Panc1 (cell line): ENCODE measurements around the gene UNC5CL. TPM values are rescaled to one million over a fixed set of nuclear protein-coding genes. Genes with fewer than 3 reads are reported as not detected.

Source experiments
- ATAC-seq: fragments of 200-7000 bp; cut with Tn5 transposase; 2 replicates; pipeline ENCODE4 v1.9.1; 2020; ENCODE audit warnings: mild to moderate bottlenecking, moderate library complexity
- BruUV-seq: library from RNA; stranded (reverse); fragments of 400-500 nt; replicated peaks from 2 replicates; lab custom pipeline; 2021; lab: Mats Ljungman, UMichigan
- CTCF ChIA-PET: fragments of 300-600 bp; sonication (Branson Sonifier 250); formaldehyde crosslinking; loops from one replicate; lab custom pipeline; 2022; ENCODE audit warnings: antibody characterized with exemption; lab: Charles Lee
- POLR2A ChIA-PET: fragments of 300-600 bp; sonication (Branson Sonifier 250); formaldehyde crosslinking; loops from one replicate; lab custom pipeline; 2022; ENCODE audit warnings: antibody characterized with exemption; lab: Charles Lee
- DNase-seq: peaks from one replicate; pipeline ENCODE4 v3.0.0-alpha.2; 2010; ENCODE audit warnings: low read depth, low spot score
- H3K27ac ChIP-seq: 2 replicates; pipeline ENCODE4 v1.5.1; 2011; ENCODE audit warnings: mild to moderate bottlenecking, low read length, inconsistent platforms
- H3K27me3 ChIP-seq: fragments of 200-500 bp; sonication (Bioruptor generic); 2 replicates; pipeline ENCODE4 v1.6.0; 2014; ENCODE audit warnings: low read length, inconsistent platforms; ENCODE audit not compliant: control insufficient read depth, insufficient read depth
- H3K36me3 ChIP-seq: fragments of 200-500 bp; sonication (Bioruptor generic); 2 replicates; pipeline ENCODE4 v1.5.1; 2014; ENCODE audit warnings: inconsistent platforms, mild to moderate bottlenecking, low read length, moderate library complexity; ENCODE audit not compliant: control insufficient read depth, insufficient read depth
- H3K4me1 ChIP-seq: 2 replicates; pipeline ENCODE4 v1.5.1; 2011; ENCODE audit warnings: inconsistent platforms, mild to moderate bottlenecking, low read length, moderate library complexity; ENCODE audit not compliant: control insufficient read depth, insufficient read depth
- H3K4me3 ChIP-seq, 2 experiments: 2 replicates each; pipeline ENCODE4 v1.5.1; 2011 to 2012; ENCODE audit warnings: low read depth in 2 of 2, low read length in 2 of 2, mild to moderate bottlenecking in 2 of 2, inconsistent platforms in 1 of 2, moderate library complexity in 1 of 2
- H3K9me3 ChIP-seq: fragments of 200-500 bp; sonication (Bioruptor generic); 2 replicates; pipeline ENCODE4 v1.5.1; 2014; ENCODE audit warnings: low read depth, mild to moderate bottlenecking, inconsistent platforms, low read length, moderate library complexity; ENCODE audit not compliant: control insufficient read depth, insufficient read depth
- POLR2AphosphoS5 ChIP-seq: IDR thresholded peaks from 2 replicates; pipeline ENCODE4 v1.6.1; 2012; ENCODE audit warnings: mild to moderate bottlenecking, low read depth, low read length, moderate library complexity
- REST ChIP-seq, 2 experiments: IDR thresholded peaks; 2 replicates each; pipeline ENCODE4 v1.6.1; 2011 to 2012; ENCODE audit warnings: low read depth in 2 of 2, control low read depth in 1 of 2, low read length in 1 of 2, mild to moderate bottlenecking in 1 of 2, moderate library complexity in 1 of 2; ENCODE audit not compliant: insufficient read depth in 1 of 2
- SIN3A ChIP-seq: IDR thresholded peaks from 2 replicates; pipeline ENCODE4 v1.6.1; 2012; ENCODE audit warnings: low read depth, mild to moderate bottlenecking, low read length, moderate library complexity, borderline replicate concordance; ENCODE audit not compliant: insufficient read depth
- TCF7L2 ChIP-seq: IDR thresholded peaks from 2 replicates; pipeline ENCODE4 v1.6.1; 2011; ENCODE audit warnings: mild to moderate bottlenecking, low read depth, low read length, inconsistent platforms
- in situ Hi-C: cut with HindIII; loops from 2 replicates; pipeline ENCODE4 v1.10.0; 2016; ENCODE audit warnings: low sequenced_read_pairs, low pct_unique_long_range_greater_than_20kb
- intact Hi-C: fragments of 100-400 bp; cut with micrococcal nuclease; formaldehyde crosslinking; loops from one replicate; pipeline ENCODE4 v1.10.0; 2022; ENCODE audit not compliant: unreplicated experiment
- total RNA-seq: library from RNA; stranded (reverse); gene quantifications from one replicate; pipeline ENCODE4 v1.2.1, GENCODE V29; 2021; ENCODE audit not compliant: unreplicated experiment
- TF ChIP-seq, protein P1 (sequence below): fragments of 450-650 bp; IDR thresholded peaks from 2 replicates; pipeline ENCODE4 v1.5.1; 2017; ENCODE audit warnings: mild to moderate bottlenecking

Gene UNC5CL
- total RNA-seq, 1 experiment from 2014 or later, result 0.36 TPM

DNA sequence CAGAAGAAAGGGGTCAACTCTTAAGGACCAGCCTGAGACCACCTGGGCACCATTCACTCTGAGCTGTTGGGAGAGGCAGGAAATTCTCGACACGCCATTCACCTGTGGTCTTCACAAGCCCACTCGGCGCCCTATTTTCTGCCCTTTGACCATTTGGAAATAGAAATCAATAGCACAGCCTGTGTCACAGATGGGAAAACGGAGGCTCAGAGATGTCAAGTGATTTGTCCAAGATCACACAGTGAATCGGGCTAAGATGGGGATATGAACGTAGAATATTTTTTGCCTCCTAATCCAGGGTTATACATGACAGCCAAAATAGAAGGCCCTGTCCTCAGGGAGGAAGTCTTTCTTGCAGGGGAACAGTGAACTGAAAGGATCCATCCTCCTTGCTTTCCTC, 10.9 kb upstream of the UNC5CL start:
- 0 out of 2 replicates have a peak, but pooled peaks cover 2% of the 10 kb centered on the region for H3K4me1 ChIP-seq
- POLR2A ChIA-PET, result no interaction called here
- intact Hi-C loops, result no loop called here
- no peaks in the 10 kb centered on the region for H3K27me3 ChIP-seq
- in situ Hi-C loops, result no loop called here
- H3K36me3 ChIP-seq, result no peaks in the 10 kb centered on the region
- no peaks in the 10 kb centered on the region for H3K9me3 ChIP-seq
- no peak for DNase-seq
- no peak overlapping the region for H3K27ac ChIP-seq
- no TSS peak for BruUV-seq
- H3K4me3 ChIP-seq, result no peak overlapping the region
- TF ChIP-seq, protein P1, sequence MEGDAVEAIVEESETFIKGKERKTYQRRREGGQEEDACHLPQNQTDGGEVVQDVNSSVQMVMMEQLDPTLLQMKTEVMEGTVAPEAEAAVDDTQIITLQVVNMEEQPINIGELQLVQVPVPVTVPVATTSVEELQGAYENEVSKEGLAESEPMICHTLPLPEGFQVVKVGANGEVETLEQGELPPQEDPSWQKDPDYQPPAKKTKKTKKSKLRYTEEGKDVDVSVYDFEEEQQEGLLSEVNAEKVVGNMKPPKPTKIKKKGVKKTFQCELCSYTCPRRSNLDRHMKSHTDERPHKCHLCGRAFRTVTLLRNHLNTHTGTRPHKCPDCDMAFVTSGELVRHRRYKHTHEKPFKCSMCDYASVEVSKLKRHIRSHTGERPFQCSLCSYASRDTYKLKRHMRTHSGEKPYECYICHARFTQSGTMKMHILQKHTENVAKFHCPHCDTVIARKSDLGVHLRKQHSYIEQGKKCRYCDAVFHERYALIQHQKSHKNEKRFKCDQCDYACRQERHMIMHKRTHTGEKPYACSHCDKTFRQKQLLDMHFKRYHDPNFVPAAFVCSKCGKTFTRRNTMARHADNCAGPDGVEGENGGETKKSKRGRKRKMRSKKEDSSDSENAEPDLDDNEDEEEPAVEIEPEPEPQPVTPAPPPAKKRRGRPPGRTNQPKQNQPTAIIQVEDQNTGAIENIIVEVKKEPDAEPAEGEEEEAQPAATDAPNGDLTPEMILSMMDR, result no peak
- no peak for TF ChIP-seq POLR2AphosphoS5
- TF ChIP-seq REST (IDR thresholded peaks at IDR 0.05; ENCODE audit: insufficient read depth in 1 of 2, low read depth in 2 of 2, low read length in 1 of 2), result no peak
- no peak for TF ChIP-seq SIN3A
- TF ChIP-seq TCF7L2, result no peak
- no peak for ATAC-seq
- CTCF ChIA-PET, result no interaction called here

DNA sequence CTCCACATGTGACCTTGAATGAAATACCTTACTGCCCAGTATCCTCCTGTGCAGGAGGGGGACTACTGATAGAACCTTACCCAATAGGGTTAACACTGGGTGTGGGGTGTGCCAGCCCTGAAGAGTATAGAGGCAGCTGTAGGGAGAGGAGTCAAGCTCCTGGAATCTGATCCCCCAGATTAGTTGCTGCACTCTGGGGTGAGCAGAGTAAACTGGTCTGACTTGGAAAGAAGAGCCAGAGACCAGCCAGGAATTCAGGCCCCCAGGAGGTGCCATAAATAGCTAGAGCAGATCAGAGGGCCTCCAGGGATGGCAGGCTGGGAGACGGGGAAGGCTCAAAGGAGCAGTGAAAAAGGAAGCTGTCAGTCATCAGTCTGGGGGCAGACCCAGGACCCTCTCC, 10.5 kb upstream of the UNC5CL start:
- no TSS peak for BruUV-seq
- no peak overlapping the region for H3K27ac ChIP-seq
- H3K27me3 ChIP-seq, result no peaks in the 10 kb centered on the region
- intact Hi-C loops, result no loop called here
- in situ Hi-C loops, result no loop called here
- no peaks in the 10 kb centered on the region for H3K9me3 ChIP-seq
- TF ChIP-seq REST (IDR thresholded peaks at IDR 0.05; ENCODE audit: insufficient read depth in 1 of 2, low read depth in 2 of 2, low read length in 1 of 2) (no peak), SIN3A (no peak), TCF7L2 (no peak), POLR2AphosphoS5 (no peak)
- TF ChIP-seq, protein P1, result no peak
- ATAC-seq, result no peak
- no peak overlapping the region for H3K4me3 ChIP-seq
- H3K36me3 ChIP-seq, result no peaks in the 10 kb centered on the region
- DNase-seq, result no peak
- 0 out of 2 replicates have a peak, but pooled peaks cover 2% of the 10 kb centered on the region for H3K4me1 ChIP-seq
- ChIA-PET CTCF (no interaction called here), POLR2A (no interaction called here)
